B cell (primary cell): Measurements from ENCODE around the gene LAYN. TPM values are rescaled to one million over a fixed set of nuclear protein-coding genes. Genes with fewer than 3 reads are reported as not detected.

Experiments
- ATAC-seq: fragments of 200-7000 bp; cut with Tn5 transposase; one replicate; pipeline ENCODE4 v1.10.0; 2021; ENCODE audit warnings: low read depth, mild to moderate bottlenecking, moderate number of reproducible peaks, moderate library complexity
- CTCF ChIA-PET: fragments of 350-600 bp; sonication (Branson Sonifier 250); formaldehyde crosslinking; loops from one replicate; lab custom pipeline; 2021; ENCODE audit warnings: antibody characterized with exemption, inconsistent platforms; lab: Charles Lee
- POLR2A ChIA-PET: fragments of 350-600 bp; sonication (Branson Sonifier 250); formaldehyde crosslinking; loops from one replicate; lab custom pipeline; 2021; ENCODE audit warnings: antibody characterized with exemption; lab: Charles Lee
- DNase-seq: peaks from one replicate; pipeline ENCODE4 v3.0.0; 2013
- H2AFZ ChIP-seq: 2 replicates; pipeline ENCODE4 v1.6.1; 2012; ENCODE audit warnings: mild to moderate bottlenecking, low read depth, low read length; ENCODE audit not compliant: insufficient read depth, poor library complexity, severe bottlenecking
- H3K27ac ChIP-seq, 2 donors: 1 replicate in 1 of 2; 2 replicates in 1 of 2; pipeline ENCODE4 v1.5.1; 2012 to 2013; ENCODE audit warnings: low read length in 2 of 2, mild to moderate bottlenecking in 2 of 2, moderate library complexity in 1 of 2
- H3K27me3 ChIP-seq, 4 experiments: fragments of 200-600 bp in 1 of 4; sonication (generic) in 1 of 4; replicated peaks in 1 of 4; 1 replicate in 2 of 4; 2 replicates in 2 of 4; pipeline versions ENCODE4 v1.6.1 to v1.7.0; 2013 to 2016; ENCODE audit warnings: low read length in 3 of 4, mild to moderate bottlenecking in 2 of 4, mixed read lengths in 1 of 4, moderate library complexity in 1 of 4; ENCODE audit not compliant: insufficient read depth in 4 of 4, control insufficient read depth in 3 of 4; ENCODE audit errors: control extremely low read depth in 1 of 4
- H3K36me3 ChIP-seq, 2 experiments: replicated peaks in 1 of 2; 1 replicate in 1 of 2; 2 replicates in 1 of 2; pipeline versions ENCODE4 v1.6.1 to v1.7.1; 2013; ENCODE audit warnings: low read length in 1 of 2; ENCODE audit not compliant: insufficient read depth in 2 of 2, control insufficient read depth in 1 of 2; ENCODE audit errors: control extremely low read depth in 1 of 2, extremely low read depth in 1 of 2
- H3K4me1 ChIP-seq, 2 donors: fragments of 200-600 bp in 1 of 2; sonication (generic) in 1 of 2; 1 replicate in 1 of 2; 2 replicates in 1 of 2; pipeline versions ENCODE4 v1.5.1 to v1.6.1; 2013 to 2017; ENCODE audit warnings: low read length in 2 of 2; ENCODE audit not compliant: control insufficient read depth in 2 of 2, insufficient read depth in 2 of 2
- H3K4me2 ChIP-seq: replicated peaks from 2 replicates; pipeline ENCODE3; 2012; ENCODE audit warnings: mild to moderate bottlenecking, low read depth, low read length; ENCODE audit not compliant: poor library complexity, severe bottlenecking
- H3K4me3 ChIP-seq, 5 experiments: fragments of 200-600 bp in 1 of 5; sonication (generic) in 1 of 5; 1 replicate in 3 of 5; 2 replicates in 2 of 5; pipeline versions ENCODE4 v1.5.1 to v1.7.0; 2011 to 2016; ENCODE audit warnings: low read length in 4 of 5, mild to moderate bottlenecking in 4 of 5, low read depth in 2 of 5, control low read depth in 1 of 5, moderate library complexity in 1 of 5; ENCODE audit not compliant: insufficient read depth in 1 of 5; ENCODE audit errors: control extremely low read depth in 1 of 5, extremely low read depth in 1 of 5
- H3K79me2 ChIP-seq: fragments of 200-600 bp; sonication (generic); one replicate; pipeline ENCODE4 v1.6.0; 2016; ENCODE audit warnings: low read length; ENCODE audit not compliant: control insufficient read depth, insufficient read depth
- H3K9ac ChIP-seq: fragments of 200-600 bp; sonication (generic); 2 replicates; pipeline ENCODE4 v1.6.1; 2017; ENCODE audit warnings: mild to moderate bottlenecking, low read length, moderate library complexity
- H3K9me3 ChIP-seq, 3 donors: one replicate each; pipeline versions ENCODE4 v1.6.1 to v1.7.1; 2013; ENCODE audit warnings: low read length in 2 of 3; ENCODE audit not compliant: control insufficient read depth in 2 of 3, insufficient read depth in 1 of 3; ENCODE audit errors: control extremely low read depth in 1 of 3
- H4K20me1 ChIP-seq: 2 replicates; pipeline ENCODE4 v1.6.0; 2012; ENCODE audit warnings: mild to moderate bottlenecking, low read length; ENCODE audit not compliant: insufficient read depth, control insufficient read depth, poor library complexity, severe bottlenecking
- H3K27ac Mint-ChIP-seq: one replicate; pipeline ENCODE4 v1.8.0; 2021; ENCODE audit warnings: mixed read lengths
- H3K27me3 Mint-ChIP-seq: one replicate; pipeline ENCODE4 v1.8.0; 2021; ENCODE audit warnings: mixed read lengths
- H3K4me1 Mint-ChIP-seq: one replicate; pipeline ENCODE4 v1.8.0; 2021; ENCODE audit warnings: mixed read lengths
- H3K4me3 Mint-ChIP-seq: one replicate; pipeline ENCODE4 v1.8.0; 2021; ENCODE audit warnings: mixed read lengths
- H3K9me3 Mint-ChIP-seq: one replicate; pipeline ENCODE4 v1.8.0; 2022; ENCODE audit warnings: mixed read lengths; ENCODE audit not compliant: insufficient read depth
- CTCF ChIP-seq: fragments of 200-600 bp; IDR thresholded peaks from one replicate; pipeline ENCODE4 v1.8.0; 2022; ENCODE audit warnings: antibody characterized with exemption, mild to moderate bottlenecking
- EZH2 ChIP-seq: IDR thresholded peaks from 2 replicates; pipeline ENCODE4 v1.6.1; 2012; ENCODE audit warnings: borderline replicate concordance, low read depth, mild to moderate bottlenecking, moderate library complexity, low read length; ENCODE audit not compliant: insufficient read depth, poor library complexity, severe bottlenecking
- WGBS: methylation state at CpG from one replicate; pipeline ENCODE4 v1.1.5; 2013; ENCODE audit warnings: missing lambda C conversion rate; ENCODE audit not compliant: insufficient coverage; 5-methylcytosine and 5-hydroxymethylcytosine counted together
- intact Hi-C: fragments of 100-400 bp; cut with micrococcal nuclease; formaldehyde crosslinking; loops from one replicate; pipeline ENCODE4 v1.10.0; 2022
- polyA plus RNA-seq: library from polyadenylated mRNA; depleted of rRNA; stranded (reverse); fragments of >200 nt; gene quantifications from 2 replicates; pipeline ENCODE4 v1.2.3, GENCODE V29; 2012
- total RNA-seq, 2 donors: library from RNA; stranded (reverse); fragments of 120-200 nt in 1 of 2; gene quantifications; 1 replicate in 1 of 2; 2 replicates in 1 of 2; pipeline versions ENCODE4 v1.2.3 to v1.2.4, GENCODE V29; 2013 to 2022

The LAYN gene
- total and polyA plus RNA-seq, 2 donors (not counting 1 experiment from before 2014, with no cell fraction given): not detected

DNA sequence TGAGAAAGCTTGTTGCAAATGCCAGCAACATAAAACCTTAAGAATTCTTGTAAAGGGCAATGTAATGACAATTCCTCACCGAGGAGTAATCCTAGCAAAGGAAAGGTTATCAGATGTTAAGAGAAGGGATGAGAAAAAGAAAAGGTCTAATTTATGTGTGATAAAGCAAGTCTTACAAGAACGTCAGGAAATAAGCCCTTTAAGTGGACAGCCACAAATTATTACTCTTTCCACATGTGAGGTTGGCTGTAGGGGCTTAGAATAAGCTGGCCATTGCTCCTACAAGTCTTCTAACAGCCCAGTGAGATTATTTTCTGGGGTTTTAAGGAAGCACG, 9.3 kb downstream of the LAYN start:
- intact Hi-C loops: no loop called here
- no peaks in the 10 kb centered on the region for H3K79me2 ChIP-seq
- H3K9me3 ChIP-seq: no peaks in the 10 kb centered on the region
- DNase-seq (no peak), ATAC-seq (no peak)
- CTCF ChIA-PET: no interaction called here
- no peaks in the 10 kb centered on the region for H3K36me3 ChIP-seq
- POLR2A ChIA-PET: no interaction called here
- H3K27ac ChIP-seq: no peak overlapping the region
- peaks cover 0 to 10% (median 4%) of the 10 kb centered on the region in 4 experiments for H3K27me3 ChIP-seq
- H3K27ac Mint-ChIP-seq: no peak overlapping the region
- no peak overlapping the region for H3K4me2 ChIP-seq
- WGBS: 80% methylated on average over 1 of the region's 3 CpGs
- no peaks in the 10 kb centered on the region for H3K9me3 Mint-ChIP-seq
- no peaks in the 10 kb centered on the region for H3K4me1 ChIP-seq
- H3K4me3 Mint-ChIP-seq: no peak overlapping the region
- TF ChIP-seq CTCF (no peak), EZH2 (no peak)
- no peaks in the 10 kb centered on the region for H3K4me1 Mint-ChIP-seq
- H4K20me1 ChIP-seq: no peaks in the 10 kb centered on the region
- H2AFZ ChIP-seq: no peak overlapping the region
- peaks cover 38% of the 10 kb centered on the region for H3K27me3 Mint-ChIP-seq
- H3K4me3 ChIP-seq: no peak overlapping the region
- no peak overlapping the region for H3K9ac ChIP-seq

- ChIA-PET CTCF (no interaction called here), POLR2A (no interaction called here)
- Histone ChIP-seq H3K9me3 (no peaks in the 10 kb centered on the region), H3K79me2 (no peaks in the 10 kb centered on the region), H3K4me3 (no peak overlapping the region), H2AFZ (no peak overlapping the region), H3K36me3 (no peaks in the 10 kb centered on the region), H3K27me3 (peaks cover 0 to 10% (median 4%) of the 10 kb centered on the region in 4 experiments), H3K27ac (no peak overlapping the region), H4K20me1 (no peaks in the 10 kb centered on the region), H3K9ac (no peak overlapping the region), H3K4me1 (no peaks in the 10 kb centered on the region), H3K4me2 (no peak overlapping the region)
- 100% methylated on average over 1 of the region's 2 CpGs for WGBS
- Mint-ChIP-seq H3K27me3 (peaks cover 35% of the 10 kb centered on the region), H3K4me1 (no peaks in the 10 kb centered on the region), H3K27ac (no peak overlapping the region), H3K9me3 (no peaks in the 10 kb centered on the region), H3K4me3 (no peak overlapping the region)
- TF ChIP-seq EZH2 (no peak), CTCF (no peak)
- intact Hi-C loops: no loop called here
- DNase-seq: no peak
- no peak for ATAC-seq
These were observed 9.7 kb downstream of the LAYN start for GRCh38 chr11:111550258-111550657.
